D721Med (cell line): ENCODE results near the gene MMP21.

ENCODE experiments used
- DNase-seq: peaks from one replicate; pipeline ENCODE4 v3.0.0; 2011; ENCODE audit warnings: low spot score; ENCODE audit not compliant: insufficient read length
- FAIRE-seq: peaks from 2 replicates; lab custom pipeline; 2011; peaks lifted over from hg19 to GRCh38; lab: Jason Lieb, UNC
- CTCF ChIP-seq: IDR thresholded peaks from 2 replicates; pipeline ENCODE4 v1.5.1; 2012; ENCODE audit warnings: mild to moderate bottlenecking, control low read depth; ENCODE audit not compliant: insufficient read depth; ENCODE audit errors: missing control alignments

MMP21 gene

GRCh38 chr10:125766511-125766910 lies 9.1 kb downstream of the MMP21 start:
- FAIRE-seq: no peak
- no peak for DNase-seq
- no peak for TF ChIP-seq CTCF

GRCh38 chr10:125765835-125766234 lies 9.8 kb downstream of the MMP21 start:
- no peak for TF ChIP-seq CTCF
- FAIRE-seq: no peak

GRCh38 chr10:125762692-125763648 lies 12.7 kb downstream of the MMP21 start:
- no peak for DNase-seq
- TF ChIP-seq CTCF: no peak
- no peak for FAIRE-seq

More at GRCh38 chr10:125765835-125766234, 9.8 kb downstream of the MMP21 start:
- DNase-seq: no peak

- DNase-seq (no peak), FAIRE-seq (no peak)
- no peak for TF ChIP-seq CTCF
These were observed 13.7 kb downstream of the MMP21 start for GRCh38 chr10:125761961-125762360.

- no peak for TF ChIP-seq CTCF
- DNase-seq (no peak), FAIRE-seq (no peak)
These were observed 17.9 kb downstream of the MMP21 start for GRCh38 chr10:125757742-125758141.

- FAIRE-seq (no peak), DNase-seq (no peak)
- no peak for TF ChIP-seq CTCF
These were observed 18.7 kb downstream of the MMP21 start for GRCh38 chr10:125756853-125757487.
